Measurements from ENCODE around the gene GMPPA.

The GMPPA gene

DNA sequence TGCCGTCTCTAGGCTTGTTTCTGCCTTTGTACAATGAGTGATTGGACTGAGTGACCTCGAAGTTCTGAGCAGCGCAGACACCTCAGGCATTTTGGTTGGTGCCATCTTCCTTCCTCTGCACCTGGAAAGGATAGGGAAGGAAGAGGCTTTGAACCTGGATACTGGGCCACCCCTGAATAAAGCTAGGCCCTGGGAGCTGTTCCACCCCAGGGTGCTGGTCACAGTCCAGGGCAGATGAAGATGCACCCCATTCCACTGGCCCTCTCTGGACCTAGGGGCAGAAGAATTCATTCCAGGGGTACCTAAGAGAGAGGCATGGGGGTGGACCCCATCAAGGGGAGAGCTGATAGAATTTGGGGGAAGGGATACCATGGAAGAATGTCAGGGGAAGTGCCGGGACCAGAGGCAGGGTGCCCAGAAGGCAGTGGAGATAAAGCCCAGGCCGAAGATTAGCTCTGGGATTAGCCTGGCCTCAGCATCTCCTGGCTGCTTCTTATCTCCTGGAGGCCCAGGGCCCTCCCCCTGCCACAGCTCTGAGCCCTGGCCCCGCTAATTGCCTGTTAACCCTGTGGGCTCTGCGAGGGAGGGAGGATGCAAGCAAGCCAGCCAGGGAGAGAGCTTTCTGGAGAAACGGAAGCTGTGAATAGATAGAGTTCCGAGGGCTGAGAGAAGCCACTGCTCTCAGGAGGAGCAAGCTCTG, 27.0 kb downstream of the GMPPA start:
- Mint-ChIP-seq H3K36me3 (ENCODE audit: low read depth) (no peaks in the 10 kb centered on the region), H3K27me3 (peaks cover 91% of the 10 kb centered on the region), H3K4me3 (no peak overlapping the region), H3K27ac (no peak overlapping the region), H3K9me3 (no peaks in the 10 kb centered on the region), H3K4me1 (ENCODE audit: low read depth) (peaks cover 11% of the 10 kb centered on the region)
- no peak for DNase-seq

DNA sequence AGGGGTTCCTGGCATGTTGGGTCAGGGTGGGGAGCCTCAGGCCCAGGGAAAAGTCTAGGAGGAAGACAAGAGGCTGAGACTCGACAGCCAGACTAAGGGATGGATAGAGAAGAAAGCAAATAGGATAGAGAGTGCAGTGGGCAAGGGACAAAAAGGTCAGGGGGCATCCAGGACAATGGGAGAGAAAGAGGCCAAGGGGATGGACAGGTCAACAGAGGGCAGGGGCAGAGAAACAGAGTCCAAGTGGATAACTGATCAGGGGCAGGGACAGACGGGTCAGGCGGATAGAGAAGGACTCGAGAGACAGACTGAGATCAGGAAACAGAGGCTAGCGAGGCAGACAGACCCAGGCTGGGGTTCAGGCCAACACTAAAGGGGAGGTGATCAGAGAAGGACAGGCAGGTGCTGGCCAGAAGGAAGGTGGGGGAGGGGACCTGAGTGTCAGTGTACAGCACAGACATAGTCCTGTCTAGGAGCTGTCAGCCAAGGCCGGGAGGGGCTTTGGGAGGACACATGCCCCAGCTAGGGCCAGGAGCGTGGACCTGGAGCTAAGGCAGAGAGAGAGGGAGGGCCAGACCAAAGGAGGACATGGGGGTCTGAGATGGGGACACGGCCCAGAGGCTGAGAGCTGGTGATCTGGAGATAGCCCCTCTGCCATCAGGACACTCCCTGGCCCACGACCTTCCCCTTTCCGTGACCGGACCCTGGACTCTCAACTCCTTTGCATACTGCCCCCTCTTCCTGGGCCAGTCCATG, 27.8 kb downstream of the GMPPA start:
- peaks cover 89% of the 10 kb centered on the region for H3K27me3 Mint-ChIP-seq
- peaks cover 10% of the 10 kb centered on the region for H3K4me1 Mint-ChIP-seq (ENCODE audit: low read depth)
- H3K9me3 Mint-ChIP-seq: no peaks in the 10 kb centered on the region
- H3K27ac Mint-ChIP-seq: no peak overlapping the region
- no peak for DNase-seq
- no peaks in the 10 kb centered on the region for H3K36me3 Mint-ChIP-seq (ENCODE audit: low read depth)
- H3K4me3 Mint-ChIP-seq: no peak overlapping the region

DNA sequence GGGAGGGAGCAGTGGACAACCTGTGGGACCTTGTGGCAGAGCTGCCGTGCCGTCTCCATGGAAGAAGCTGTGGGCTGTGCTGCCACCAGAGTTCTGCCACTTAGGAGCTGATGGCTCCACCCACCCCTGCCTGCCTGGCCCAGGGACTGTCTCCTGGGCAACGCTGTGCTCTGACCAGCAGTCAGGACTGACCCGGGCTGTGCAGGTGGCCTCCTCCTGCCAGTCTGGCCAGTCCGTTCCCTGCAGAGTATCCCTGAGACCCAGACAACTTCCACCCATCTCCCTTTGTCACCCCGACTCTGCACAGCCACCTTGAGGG, 28.3 kb downstream of the GMPPA start:
- Mint-ChIP-seq H3K36me3 (ENCODE audit: low read depth) (no peaks in the 10 kb centered on the region), H3K4me1 (ENCODE audit: low read depth) (peaks cover 5% of the 10 kb centered on the region), H3K9me3 (no peaks in the 10 kb centered on the region)

DNA sequence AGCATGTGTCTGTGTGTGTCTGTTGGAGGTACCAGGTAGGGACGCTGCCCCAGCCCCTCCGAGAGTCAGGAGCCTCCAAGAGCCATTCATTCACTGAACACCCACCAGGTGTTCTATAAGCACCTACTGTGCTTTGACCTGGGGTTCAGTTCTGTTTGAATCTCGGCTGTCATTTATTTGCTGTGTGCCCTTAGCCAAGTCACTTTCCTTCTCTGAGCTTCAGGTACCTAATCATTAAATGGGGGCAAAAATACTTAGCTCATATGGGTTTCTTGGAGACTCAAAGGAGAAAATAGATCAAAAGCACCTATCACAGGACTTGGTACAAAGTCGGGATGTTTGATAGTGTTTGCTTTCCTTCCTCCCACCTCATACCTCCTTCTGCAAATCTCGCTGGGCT, 28.8 kb downstream of the GMPPA start:
- no peaks in the 10 kb centered on the region for H3K9me3 Mint-ChIP-seq

More for the DNA sequence above, 28.3 kb downstream of the GMPPA start:
- Mint-ChIP-seq H3K27me3 (peaks cover 87% of the 10 kb centered on the region), H3K4me3 (no peak overlapping the region), H3K27ac (no peak overlapping the region)
- no peak for DNase-seq

DNA sequence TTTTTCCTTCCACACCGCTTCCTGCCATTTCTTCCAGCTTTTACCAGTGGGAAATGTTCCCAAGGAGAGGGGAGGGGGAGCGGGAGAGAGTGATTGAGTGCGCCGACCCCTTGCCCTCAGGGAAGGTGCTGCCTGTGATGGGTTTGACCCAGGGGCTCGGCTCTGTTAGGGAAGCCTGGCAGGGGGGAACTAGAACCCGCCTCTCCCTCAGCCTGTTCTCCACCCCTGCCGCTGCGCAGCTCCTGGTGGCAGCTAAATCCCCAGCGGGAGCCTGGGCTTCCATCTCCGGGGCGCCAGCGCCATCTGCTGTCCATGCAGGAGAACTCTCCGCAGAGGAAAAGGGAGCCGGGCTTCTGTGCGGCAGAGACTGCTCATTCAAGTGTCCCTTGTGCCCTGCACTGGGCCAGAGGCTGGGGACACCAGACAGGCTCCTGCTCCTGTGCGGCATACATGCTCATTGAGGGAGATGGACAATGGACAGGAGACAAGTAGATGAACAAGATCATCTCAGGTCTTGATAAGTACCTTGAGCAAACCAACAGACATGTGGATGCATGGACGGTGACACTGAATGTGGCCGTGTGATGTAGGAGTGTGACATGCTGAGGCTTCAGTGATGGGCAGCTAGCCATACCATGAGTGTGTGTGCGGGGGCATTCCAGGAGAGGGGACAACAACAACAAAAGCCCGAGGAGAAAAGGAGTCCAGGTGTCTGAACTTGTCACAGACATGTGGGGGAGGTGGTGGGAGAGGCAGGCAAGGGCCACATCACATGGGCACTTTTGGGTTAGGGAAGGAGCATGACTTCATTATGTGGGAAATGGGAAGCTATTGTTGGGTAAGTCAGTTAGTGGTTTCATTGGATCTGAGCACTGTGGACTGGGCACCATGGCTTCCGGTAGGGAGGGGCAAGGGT, 31.6 kb downstream of the GMPPA start:
- Mint-ChIP-seq H3K4me1 (ENCODE audit: low read depth) (no peaks in the 10 kb centered on the region), H3K36me3 (ENCODE audit: low read depth) (no peaks in the 10 kb centered on the region), H3K27ac (no peak overlapping the region), H3K27me3 (peaks cover 73% of the 10 kb centered on the region), H3K4me3 (no peak overlapping the region), H3K9me3 (no peaks in the 10 kb centered on the region)
- peak; percentile 90 for DNase-seq

More for the DNA sequence above, 28.8 kb downstream of the GMPPA start:
- Mint-ChIP-seq H3K4me1 (ENCODE audit: low read depth) (peaks cover 4% of the 10 kb centered on the region), H3K4me3 (no peak overlapping the region), H3K27ac (no peak overlapping the region), H3K36me3 (ENCODE audit: low read depth) (no peaks in the 10 kb centered on the region), H3K27me3 (peaks cover 87% of the 10 kb centered on the region)
- DNase-seq: no peak

DNA sequence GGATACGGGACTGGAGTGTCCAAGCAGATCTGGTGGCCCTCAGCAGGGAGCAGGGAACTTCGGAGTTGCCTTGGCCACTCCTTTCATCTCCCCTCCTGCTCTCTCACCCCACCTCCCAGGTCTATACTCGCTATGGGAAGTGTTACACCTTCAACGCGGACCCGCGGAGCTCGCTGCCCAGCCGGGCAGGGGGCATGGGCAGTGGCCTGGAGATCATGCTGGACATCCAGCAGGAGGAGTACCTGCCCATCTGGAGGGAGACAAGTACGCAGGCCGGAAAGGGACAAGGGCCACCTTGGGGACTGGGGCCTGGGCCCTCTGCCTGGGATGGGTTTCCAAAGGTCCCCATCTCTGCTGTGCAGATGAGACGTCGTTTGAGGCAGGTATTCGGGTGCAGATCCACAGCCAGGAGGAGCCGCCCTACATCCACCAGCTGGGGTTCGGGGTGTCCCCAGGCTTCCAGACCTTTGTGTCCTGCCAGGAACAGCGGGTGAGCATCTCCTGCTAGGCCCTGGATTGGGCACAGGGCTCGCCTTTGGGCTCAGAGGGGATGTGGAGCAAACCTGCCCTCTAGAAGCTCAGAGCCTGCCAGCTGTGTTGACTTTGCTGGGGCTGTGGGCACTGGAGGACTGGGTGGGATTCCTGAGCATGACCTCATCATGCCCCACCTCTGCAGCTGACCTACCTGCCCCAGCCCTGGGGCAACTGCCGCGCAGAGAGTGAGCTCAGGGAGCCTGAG, 33.1 kb downstream of the GMPPA start:
- H3K4me1 Mint-ChIP-seq (ENCODE audit: low read depth): no peaks in the 10 kb centered on the region
- DNase-seq: no peak
- H3K27me3 Mint-ChIP-seq: peaks cover 61% of the 10 kb centered on the region
- H3K4me3 Mint-ChIP-seq: no peak overlapping the region
- H3K9me3 Mint-ChIP-seq: no peaks in the 10 kb centered on the region
- no peaks in the 10 kb centered on the region for H3K36me3 Mint-ChIP-seq (ENCODE audit: low read depth)
- H3K27ac Mint-ChIP-seq: no peak overlapping the region

DNA sequence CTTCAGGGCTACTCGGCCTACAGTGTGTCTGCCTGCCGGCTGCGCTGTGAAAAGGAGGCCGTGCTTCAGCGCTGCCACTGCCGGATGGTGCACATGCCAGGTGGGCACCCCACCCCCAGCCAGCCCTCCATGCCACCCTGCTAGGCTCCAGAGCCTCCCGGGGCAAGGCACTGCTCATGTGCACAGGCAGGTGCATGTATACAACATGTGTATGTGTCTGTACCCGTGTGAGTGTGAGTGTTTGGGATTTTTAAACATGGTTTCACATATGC, 33.6 kb downstream of the GMPPA start:
- no peaks in the 10 kb centered on the region for H3K36me3 Mint-ChIP-seq (ENCODE audit: low read depth)
- H3K9me3 Mint-ChIP-seq: no peaks in the 10 kb centered on the region
- no peak overlapping the region for H3K27ac Mint-ChIP-seq
- DNase-seq: no peak
- no peaks in the 10 kb centered on the region for H3K4me1 Mint-ChIP-seq (ENCODE audit: low read depth)
- H3K4me3 Mint-ChIP-seq: no peak overlapping the region
- peaks cover 56% of the 10 kb centered on the region for H3K27me3 Mint-ChIP-seq

DNA sequence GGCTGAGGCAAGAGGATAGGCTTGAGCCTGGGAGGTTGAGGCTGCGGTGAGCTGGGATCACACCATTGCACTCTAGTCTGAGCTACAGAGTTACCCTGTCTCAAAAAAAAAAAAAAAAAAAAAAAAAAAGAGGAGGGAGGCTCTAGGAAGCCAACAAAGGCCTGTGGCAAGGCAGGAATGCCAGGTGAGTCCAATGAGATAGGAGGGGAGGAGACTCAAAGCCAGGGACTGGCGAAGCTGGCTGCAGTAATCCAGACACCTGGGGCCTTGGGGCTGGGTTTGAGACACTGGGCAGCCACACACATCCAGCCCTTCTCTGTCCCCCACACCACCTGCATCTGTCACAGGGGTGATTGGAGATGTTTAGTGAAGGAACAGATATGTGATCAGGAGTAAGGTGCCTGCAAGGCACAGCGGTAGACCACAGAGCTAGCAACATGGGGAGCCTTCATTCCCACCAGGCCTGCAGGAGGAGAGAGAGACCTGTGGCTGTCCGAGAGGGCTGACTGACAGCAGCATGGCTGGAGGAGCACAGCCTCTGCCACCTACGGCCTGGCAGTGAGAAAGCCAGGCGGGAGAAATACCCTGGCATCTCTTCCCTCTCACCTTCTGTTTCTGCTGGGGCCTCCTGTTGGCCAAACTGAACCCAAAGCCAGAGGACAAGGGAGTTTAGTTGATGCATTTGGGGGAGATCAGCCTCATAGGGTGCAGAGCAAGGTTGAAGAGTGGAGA, 35.4 kb downstream of the GMPPA start:
- no peaks in the 10 kb centered on the region for H3K9me3 Mint-ChIP-seq

DNA sequence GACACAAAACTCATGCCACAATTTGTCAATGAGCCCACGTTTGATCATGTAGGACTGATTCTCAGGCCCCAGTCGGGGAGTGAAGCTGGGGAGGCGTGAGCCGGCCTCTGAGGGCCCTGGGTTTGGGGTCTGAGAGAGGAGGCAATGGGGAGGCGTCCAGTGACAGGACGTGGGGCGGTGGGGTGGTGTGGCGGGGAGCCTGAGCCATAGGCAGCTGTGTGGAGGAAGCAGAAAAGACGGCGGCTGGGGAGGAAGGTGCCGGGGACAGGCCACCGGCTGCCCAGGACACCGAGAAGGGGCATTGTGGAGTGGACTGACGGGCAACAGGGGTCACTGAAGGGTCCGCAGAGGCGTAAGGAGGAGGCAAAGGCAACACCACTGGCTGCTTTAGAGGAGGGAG, 37.7 kb downstream of the GMPPA start:
- Mint-ChIP-seq H3K27ac (no peak overlapping the region), H3K36me3 (ENCODE audit: low read depth) (peaks cover 29% of the 10 kb centered on the region), H3K4me3 (no peak overlapping the region), H3K4me1 (ENCODE audit: low read depth) (peaks cover 4% of the 10 kb centered on the region), H3K9me3 (no peaks in the 10 kb centered on the region), H3K27me3 (peaks cover 17% of the 10 kb centered on the region)
- no peak for DNase-seq

More for the DNA sequence above, 35.4 kb downstream of the GMPPA start:
- no peak for DNase-seq
- no peak overlapping the region for H3K4me3 Mint-ChIP-seq
- H3K27me3 Mint-ChIP-seq: peaks cover 39% of the 10 kb centered on the region
- peaks cover 7% of the 10 kb centered on the region for H3K36me3 Mint-ChIP-seq (ENCODE audit: low read depth)
- H3K27ac Mint-ChIP-seq: no peak overlapping the region
- no peaks in the 10 kb centered on the region for H3K4me1 Mint-ChIP-seq (ENCODE audit: low read depth)

DNA sequence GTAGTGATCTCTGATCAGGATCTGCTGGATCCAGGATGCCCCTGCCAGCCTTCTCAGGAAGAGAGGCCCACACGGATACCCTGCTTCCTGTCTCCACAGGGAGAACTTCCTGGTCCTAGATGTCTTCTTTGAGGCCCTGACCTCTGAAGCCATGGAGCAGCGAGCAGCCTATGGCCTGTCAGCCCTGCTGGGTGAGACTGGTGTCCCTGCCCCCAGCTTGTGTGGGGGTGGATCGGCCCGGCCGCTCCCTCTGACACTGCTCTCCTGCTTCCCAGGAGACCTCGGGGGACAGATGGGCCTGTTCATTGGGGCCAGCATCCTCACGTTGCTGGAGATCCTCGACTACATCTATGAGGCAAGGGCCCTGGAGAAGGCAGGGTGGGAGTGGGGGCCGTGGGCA, 38.3 kb downstream of the GMPPA start:
- H3K4me1 Mint-ChIP-seq (ENCODE audit: low read depth): peaks cover 10% of the 10 kb centered on the region
- H3K9me3 Mint-ChIP-seq: no peaks in the 10 kb centered on the region
- H3K36me3 Mint-ChIP-seq (ENCODE audit: low read depth): peaks cover 32% of the 10 kb centered on the region
- no peak for DNase-seq
- H3K27ac Mint-ChIP-seq: no peak overlapping the region
- H3K4me3 Mint-ChIP-seq: no peak overlapping the region
- peaks cover 14% of the 10 kb centered on the region for H3K27me3 Mint-ChIP-seq

DNA sequence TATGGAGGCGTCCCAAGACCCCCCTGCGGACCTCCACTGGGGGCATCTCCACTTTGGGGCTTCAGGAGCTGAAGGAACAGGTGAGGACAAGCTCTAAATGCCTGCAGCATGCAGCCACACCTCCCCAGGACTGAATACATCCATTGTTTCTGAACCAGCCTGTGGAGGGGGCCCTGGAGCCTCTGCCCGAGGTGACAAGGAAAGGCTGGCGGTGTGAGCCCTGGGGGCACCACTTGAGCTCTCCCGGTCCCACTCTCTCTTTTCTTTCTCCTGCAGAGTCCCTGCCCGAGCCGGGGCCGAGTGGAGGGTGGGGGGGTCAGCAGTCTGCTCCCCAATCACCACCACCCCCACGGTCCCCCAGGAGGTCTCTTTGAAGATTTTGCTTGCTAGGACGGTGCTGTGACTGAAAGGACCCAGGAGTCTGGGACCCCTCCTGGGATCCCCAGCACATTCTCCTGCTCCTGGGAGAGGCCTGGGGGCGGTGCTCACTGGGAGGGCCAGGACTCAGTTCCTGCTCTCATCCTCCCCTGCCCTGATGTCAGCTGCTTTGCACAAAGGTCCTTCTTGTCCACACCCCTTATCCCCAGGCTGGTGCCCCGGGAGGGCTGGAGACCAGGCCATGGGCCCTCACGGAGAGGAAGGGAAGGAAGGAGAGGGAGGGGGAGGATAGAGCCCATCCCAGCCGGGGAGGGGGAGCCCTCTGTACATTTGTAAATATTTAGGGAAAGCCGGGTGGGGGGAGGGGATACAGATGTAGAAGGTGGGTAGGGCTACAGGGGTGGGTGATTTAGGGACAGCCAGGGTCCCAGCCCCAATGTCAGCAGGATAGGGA, 39.2 kb downstream of the GMPPA start:
- Mint-ChIP-seq H3K4me1 (ENCODE audit: low read depth) (peaks cover 19% of the 10 kb centered on the region), H3K4me3 (no peak overlapping the region), H3K9me3 (no peaks in the 10 kb centered on the region), H3K27me3 (peaks cover 7% of the 10 kb centered on the region), H3K36me3 (ENCODE audit: low read depth) (peaks cover 35% of the 10 kb centered on the region), H3K27ac (no peak overlapping the region)
- no peak for DNase-seq

DNA sequence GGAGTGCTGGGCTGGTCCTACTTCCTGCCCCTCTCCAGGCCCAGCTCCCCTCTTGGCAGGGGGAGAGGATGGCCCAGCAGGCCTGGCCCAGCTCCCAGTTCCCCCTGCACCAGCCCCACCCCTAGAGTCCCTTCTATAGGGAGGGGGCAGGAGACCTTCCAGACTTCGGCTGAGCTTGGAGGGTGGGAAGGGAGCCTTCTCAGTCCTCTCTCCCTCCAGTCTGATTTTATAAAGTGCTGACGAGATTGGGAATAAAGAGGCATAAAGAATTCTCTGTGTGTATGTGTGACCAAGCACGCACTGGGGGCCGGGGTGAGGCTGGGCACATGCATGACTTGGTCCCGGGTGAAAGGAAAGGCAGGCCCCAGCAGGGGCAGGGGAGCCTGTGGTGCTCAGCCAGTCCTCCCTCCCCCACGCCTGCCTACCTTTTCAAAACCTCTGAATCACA, 39.8 kb downstream of the GMPPA start:
- Mint-ChIP-seq H3K9me3 (no peaks in the 10 kb centered on the region), H3K27me3 (peaks cover 4% of the 10 kb centered on the region), H3K4me3 (no peak overlapping the region), H3K36me3 (ENCODE audit: low read depth) (peaks cover 35% of the 10 kb centered on the region), H3K4me1 (ENCODE audit: low read depth) (peaks cover 19% of the 10 kb centered on the region), H3K27ac (no peak overlapping the region)
- DNase-seq: no peak
